OCI-LY1 (cell line): ENCODE results near the gene SYNE1.

ENCODE experiments used
- H2AFZ ChIP-seq: fragments of 200-600 bp; sonication (generic), shearing (Covaris generic); 2 replicates; pipeline ENCODE4 v1.6.0; 2014; ENCODE audit warnings: antibody characterized with exemption, mild to moderate bottlenecking, low read length
- H3F3A ChIP-seq: fragments of 200-600 bp; sonication (generic), shearing (Covaris generic); 2 replicates; pipeline ENCODE4 v1.6.0; 2014; ENCODE audit warnings: mild to moderate bottlenecking, antibody characterized with exemption, low read length, moderate library complexity; ENCODE audit not compliant: insufficient read depth
- H3K27ac ChIP-seq: fragments of 200-600 bp; sonication (generic); 2 replicates; pipeline ENCODE4 v1.5.1; 2014; ENCODE audit warnings: low read length, mixed run types, mild to moderate bottlenecking, low read depth; ENCODE audit not compliant: poor library complexity, severe bottlenecking
- H3K27me3 ChIP-seq: fragments of 200-600 bp; sonication (generic); 2 replicates; pipeline ENCODE4 v1.6.0; 2014; ENCODE audit warnings: antibody characterized with exemption, mild to moderate bottlenecking, low read length, moderate library complexity; ENCODE audit not compliant: insufficient read depth
- H3K36me3 ChIP-seq: fragments of 200-600 bp; sonication (generic); 2 replicates; pipeline ENCODE4 v1.6.1; 2014; ENCODE audit warnings: mild to moderate bottlenecking, antibody characterized with exemption, low read length, moderate library complexity, mixed read lengths; ENCODE audit not compliant: insufficient read depth
- H3K4me1 ChIP-seq: fragments of 200-600 bp; sonication (generic); 2 replicates; pipeline ENCODE4 v1.5.1; 2014; ENCODE audit warnings: mild to moderate bottlenecking, low read length, moderate library complexity; ENCODE audit not compliant: insufficient read depth, severe bottlenecking
- H3K4me2 ChIP-seq: fragments of 200-600 bp; sonication (generic), shearing (Covaris generic); 2 replicates; pipeline ENCODE4 v1.6.1; 2014; ENCODE audit warnings: low read length
- H3K4me3 ChIP-seq: fragments of 200-600 bp; sonication (generic); 2 replicates; pipeline ENCODE4 v1.5.1; 2014; ENCODE audit warnings: low read length, low read depth, mild to moderate bottlenecking, mixed read lengths; ENCODE audit not compliant: poor library complexity, severe bottlenecking
- H3K79me2 ChIP-seq: fragments of 200-600 bp; shearing (Covaris generic); 2 replicates; pipeline ENCODE4 v1.6.1; 2016; ENCODE audit warnings: mixed run types, low read length, mixed read lengths; ENCODE audit not compliant: insufficient read depth
- H3K9ac ChIP-seq: fragments of 200-600 bp; sonication (generic), shearing (Covaris generic); 2 replicates; pipeline ENCODE4 v1.6.1; 2014; ENCODE audit warnings: mild to moderate bottlenecking, low read length, mixed read lengths
- H3K9me2 ChIP-seq: fragments of 200-600 bp; sonication (generic), shearing (Covaris generic); 2 replicates; pipeline ENCODE4 v1.6.1; 2014; ENCODE audit warnings: low read depth, mild to moderate bottlenecking, low read length, mixed read lengths
- H3K9me3 ChIP-seq: fragments of 200-600 bp; shearing (Covaris generic); 2 replicates; pipeline ENCODE4 v1.6.1; 2014; ENCODE audit warnings: low read length, mixed read lengths
- H4K20me1 ChIP-seq: fragments of 200-600 bp; sonication (generic), shearing (Covaris generic); 2 replicates; pipeline ENCODE4 v1.6.0; 2016; ENCODE audit warnings: mild to moderate bottlenecking, low read length; ENCODE audit not compliant: insufficient read depth
- CTCF ChIP-seq: fragments of 200-600 bp; sonication (generic), shearing (Covaris generic); IDR thresholded peaks from 2 replicates; pipeline ENCODE4 v1.5.1; 2017; ENCODE audit warnings: mild to moderate bottlenecking, antibody characterized with exemption, low read length, moderate library complexity, mixed read lengths
- EZH2 ChIP-seq: fragments of 200-600 bp; sonication (generic), shearing (Covaris generic); IDR thresholded peaks from 2 replicates; pipeline ENCODE4 v1.8.0; 2017; ENCODE audit warnings: borderline replicate concordance, mixed run types, mild to moderate bottlenecking, antibody characterized with exemption, low read length, moderate library complexity, mixed read lengths

Gene SYNE1

GRCh38 chr6:152375197-152375596, 262.0 kb downstream of the SYNE1 start:
- Histone ChIP-seq H3K79me2 (no peaks in the 10 kb centered on the region), H3K27me3 (0 out of 2 replicates have a peak, but pooled peaks cover 4% of the 10 kb centered on the region), H3K9ac (no peak overlapping the region), H3K9me3 (no peaks in the 10 kb centered on the region), H4K20me1 (no peaks in the 10 kb centered on the region), H3F3A (no peaks in the 10 kb centered on the region), H3K4me2 (no peak overlapping the region), H3K4me1 (no peaks in the 10 kb centered on the region), H3K4me3 (no peak overlapping the region), H3K27ac (no peak overlapping the region), H3K36me3 (no peaks in the 10 kb centered on the region), H3K9me2 (no peaks in the 10 kb centered on the region), H2AFZ (no peak overlapping the region)
- TF ChIP-seq CTCF (no peak), EZH2 (no peak)

- H3K9ac ChIP-seq: no peak overlapping the region
- H3K36me3 ChIP-seq: no peaks in the 10 kb centered on the region
- no peaks in the 10 kb centered on the region for H3K27me3 ChIP-seq
- H3K79me2 ChIP-seq: no peaks in the 10 kb centered on the region
- TF ChIP-seq EZH2 (no peak), CTCF (no peak)
- no peak overlapping the region for H3K4me3 ChIP-seq
- H3K4me2 ChIP-seq: no peak overlapping the region
- no peaks in the 10 kb centered on the region for H3K9me3 ChIP-seq
- no peaks in the 10 kb centered on the region for H3F3A ChIP-seq
- no peak overlapping the region for H2AFZ ChIP-seq
- H3K4me1 ChIP-seq: no peaks in the 10 kb centered on the region
- H3K9me2 ChIP-seq: no peaks in the 10 kb centered on the region
- no peak overlapping the region for H3K27ac ChIP-seq
- no peaks in the 10 kb centered on the region for H4K20me1 ChIP-seq
These were observed 264.2 kb downstream of the SYNE1 start for GRCh38 chr6:152372945-152373344.

GRCh38 chr6:152371775-152372174, 265.4 kb downstream of the SYNE1 start:
- TF ChIP-seq CTCF (no peak), EZH2 (no peak)
- H3K4me3 ChIP-seq: no peak overlapping the region
- H3F3A ChIP-seq: no peaks in the 10 kb centered on the region
- H3K79me2 ChIP-seq: no peaks in the 10 kb centered on the region
- no peaks in the 10 kb centered on the region for H3K4me1 ChIP-seq
- no peak overlapping the region for H3K9ac ChIP-seq
- H3K9me3 ChIP-seq: no peaks in the 10 kb centered on the region
- no peak overlapping the region for H3K4me2 ChIP-seq
- H3K36me3 ChIP-seq: no peaks in the 10 kb centered on the region
- H3K27ac ChIP-seq: no peak overlapping the region
- no peaks in the 10 kb centered on the region for H4K20me1 ChIP-seq
- H3K27me3 ChIP-seq: no peaks in the 10 kb centered on the region
- no peak overlapping the region for H2AFZ ChIP-seq
- no peaks in the 10 kb centered on the region for H3K9me2 ChIP-seq
